HG02798 (cell line): ENCODE results near the gene ANXA3.
"Not testable (repeated sequence)": the region's sequence is repeated elsewhere in the genome, so short reads cannot be mapped to it uniquely, and the experiment has no call there.

Experiments
- ATAC-seq: cut with Tn5 transposase; IDR thresholded peaks from one replicate; pipeline ENCODE4 v1.9.1; 2021; ENCODE audit warnings: mild to moderate bottlenecking; ENCODE audit not compliant: unreplicated experiment, poor library complexity

Gene ANXA3

GRCh38 chr4:78542373-78542772 is 9.2 kb upstream of the ANXA3 start:
- no peak for ATAC-seq

GRCh38 chr4:78543424-78544125 is 8.0 kb upstream of the ANXA3 start:
- ATAC-seq, result no peak

- no peak for ATAC-seq
Measured at GRCh38 chr4:78544678-78545077, 6.9 kb upstream of the ANXA3 start.

GRCh38 chr4:78545275-78546246 is 6.0 kb upstream of the ANXA3 start:
- ATAC-seq, result no peak

- ATAC-seq, result not testable (repeated sequence)
Measured at GRCh38 chr4:78547899-78548298, 3.7 kb upstream of the ANXA3 start.

- ATAC-seq, result not testable (repeated sequence)
Measured at GRCh38 chr4:78548889-78549288, 2.7 kb upstream of the ANXA3 start.

GRCh38 chr4:78552389-78553042 is 946 bp downstream of the ANXA3 start:
- ATAC-seq, result no peak

GRCh38 chr4:78553043-78553396 is 1.4 kb downstream of the ANXA3 start:
- ATAC-seq, result no peak

- ATAC-seq, result no peak
Measured at GRCh38 chr4:78553529-78554060, 2.0 kb downstream of the ANXA3 start.

GRCh38 chr4:78556665-78557064 is 5.1 kb downstream of the ANXA3 start:
- ATAC-seq, result no peak

- no peak for ATAC-seq
Measured at GRCh38 chr4:78557841-78558240, 6.3 kb downstream of the ANXA3 start.

- no peak for ATAC-seq
Measured at GRCh38 chr4:78558410-78558809, 6.8 kb downstream of the ANXA3 start.

- no peak for ATAC-seq
Measured at GRCh38 chr4:78560296-78560963, 8.9 kb downstream of the ANXA3 start.

GRCh38 chr4:78561677-78562076 is 10.1 kb downstream of the ANXA3 start:
- no peak for ATAC-seq

- no peak for ATAC-seq
Measured at GRCh38 chr4:78562687-78563086, 11.1 kb downstream of the ANXA3 start.

GRCh38 chr4:78565971-78566372 is 14.4 kb downstream of the ANXA3 start:
- no peak for ATAC-seq

- peak; percentile 82 for ATAC-seq
Measured at GRCh38 chr4:78566834-78567499, 15.4 kb downstream of the ANXA3 start.

- no peak for ATAC-seq
Measured at GRCh38 chr4:78567500-78568060, 16.0 kb downstream of the ANXA3 start.

- peak; percentile 59 for ATAC-seq
Measured at GRCh38 chr4:78568640-78569305, 17.2 kb downstream of the ANXA3 start.
